AG04450 (cell line): ENCODE data around the gene ANO10. TPM values are rescaled to one million over a fixed set of nuclear protein-coding genes. Genes with fewer than 3 reads are reported as not detected.

Source experiments
- CTCF ChIA-PET: fragments of 300-600, 350-600 bp; formaldehyde crosslinking; extraction: SDS; loops from one replicate; lab custom pipeline; 2022; ENCODE audit warnings: antibody characterized with exemption, inconsistent platforms; lab: Charles Lee
- POLR2A ChIA-PET: fragments of 350-600 bp; formaldehyde crosslinking; extraction: SDS; loops from one replicate; lab custom pipeline; 2021; ENCODE audit warnings: antibody characterized with exemption, inconsistent platforms; lab: Yijun Ruan, JAX
- DNase-seq: peaks from one replicate; pipeline ENCODE4 v3.0.0-alpha.2; 2011; ENCODE audit warnings: low read depth, low spot score
- H3K27ac ChIP-seq: one replicate; pipeline ENCODE4 v1.5.1; 2012; ENCODE audit warnings: low read depth, low read length, control low read depth
- H3K27me3 ChIP-seq: one replicate; pipeline ENCODE4 v1.6.0; 2012; ENCODE audit warnings: low read length; ENCODE audit not compliant: control insufficient read depth, insufficient read depth
- H3K4me3 ChIP-seq: 2 replicates; pipeline ENCODE4 v1.5.1; 2011; ENCODE audit warnings: mild to moderate bottlenecking, low read depth, low read length, control low read depth
- H3K9me3 ChIP-seq: 2 replicates; pipeline ENCODE4 v1.5.1; 2012; ENCODE audit warnings: low read length; ENCODE audit not compliant: control insufficient read depth, insufficient read depth
- polyA plus RNA-seq: library from polyadenylated mRNA; depleted of rRNA; stranded (reverse); fragments of >200 nt; gene quantifications from 2 replicates; pipeline ENCODE4 v1.2.3, GENCODE V29; 2011
- TF ChIP-seq, protein P1 (sequence below): IDR thresholded peaks from 2 replicates; pipeline ENCODE4 v1.5.1; 2011; ENCODE audit warnings: low read depth, low read length, control low read depth, inconsistent platforms

The ANO10 gene
- polyA plus RNA-seq, 1 experiment = 87.1 TPM

DNA sequence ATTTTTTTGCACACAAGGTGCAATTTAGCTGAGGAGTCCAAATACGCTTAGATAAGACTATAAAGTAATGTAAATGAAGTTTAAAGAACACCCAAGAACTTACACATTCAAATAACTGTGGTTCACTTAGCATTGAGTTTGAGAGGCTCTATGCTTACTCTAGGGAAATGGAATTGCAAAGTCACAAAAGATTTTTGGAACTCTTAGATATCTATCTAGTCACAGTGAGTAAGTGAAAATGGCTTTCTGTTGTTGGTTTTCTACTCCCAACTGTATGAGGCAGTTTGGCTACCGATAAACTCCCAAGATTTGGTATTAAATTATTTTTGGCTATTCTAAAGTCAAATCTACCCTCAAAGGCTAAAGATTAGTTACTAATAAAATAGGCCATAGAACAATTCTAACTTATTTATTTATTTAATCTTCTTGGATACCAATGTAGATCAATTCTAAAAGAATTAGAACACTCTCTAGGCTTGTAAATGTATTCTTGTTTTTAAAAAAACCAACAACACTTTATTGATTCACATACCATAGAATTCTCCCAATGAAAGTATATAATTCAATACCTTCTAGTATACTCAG, 170.0 kb downstream of the ANO10 start:
- Histone ChIP-seq H3K4me3 (no peak overlapping the region), H3K27me3 (no peaks in the 10 kb centered on the region), H3K27ac (no peak overlapping the region), H3K9me3 (no peaks in the 10 kb centered on the region)
- TF ChIP-seq, protein P1, sequence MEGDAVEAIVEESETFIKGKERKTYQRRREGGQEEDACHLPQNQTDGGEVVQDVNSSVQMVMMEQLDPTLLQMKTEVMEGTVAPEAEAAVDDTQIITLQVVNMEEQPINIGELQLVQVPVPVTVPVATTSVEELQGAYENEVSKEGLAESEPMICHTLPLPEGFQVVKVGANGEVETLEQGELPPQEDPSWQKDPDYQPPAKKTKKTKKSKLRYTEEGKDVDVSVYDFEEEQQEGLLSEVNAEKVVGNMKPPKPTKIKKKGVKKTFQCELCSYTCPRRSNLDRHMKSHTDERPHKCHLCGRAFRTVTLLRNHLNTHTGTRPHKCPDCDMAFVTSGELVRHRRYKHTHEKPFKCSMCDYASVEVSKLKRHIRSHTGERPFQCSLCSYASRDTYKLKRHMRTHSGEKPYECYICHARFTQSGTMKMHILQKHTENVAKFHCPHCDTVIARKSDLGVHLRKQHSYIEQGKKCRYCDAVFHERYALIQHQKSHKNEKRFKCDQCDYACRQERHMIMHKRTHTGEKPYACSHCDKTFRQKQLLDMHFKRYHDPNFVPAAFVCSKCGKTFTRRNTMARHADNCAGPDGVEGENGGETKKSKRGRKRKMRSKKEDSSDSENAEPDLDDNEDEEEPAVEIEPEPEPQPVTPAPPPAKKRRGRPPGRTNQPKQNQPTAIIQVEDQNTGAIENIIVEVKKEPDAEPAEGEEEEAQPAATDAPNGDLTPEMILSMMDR = no peak
- ChIA-PET CTCF (no interaction called here), POLR2A (no interaction called here)
- no peak for DNase-seq

DNA sequence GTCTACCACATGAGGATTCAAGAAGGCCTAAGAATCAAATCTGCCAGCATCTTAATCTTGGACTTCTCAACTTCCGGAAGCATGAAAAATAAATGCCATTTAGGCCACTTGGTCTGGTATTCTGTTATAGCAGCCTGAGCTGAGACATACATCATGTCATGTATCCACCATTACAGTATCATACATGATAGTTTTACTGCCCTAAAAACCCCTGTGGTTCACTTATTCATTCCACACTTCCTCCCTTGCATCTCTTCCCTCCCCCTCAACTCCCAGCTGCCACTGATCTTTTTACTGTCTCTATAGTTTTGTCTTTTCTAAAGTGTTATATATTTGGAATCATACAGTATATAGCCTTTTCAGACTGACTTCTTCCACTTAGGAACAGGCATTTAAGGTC, 173.7 kb downstream of the ANO10 start:
- no peaks in the 10 kb centered on the region for H3K27me3 ChIP-seq
- POLR2A ChIA-PET = no interaction called here

DNA sequence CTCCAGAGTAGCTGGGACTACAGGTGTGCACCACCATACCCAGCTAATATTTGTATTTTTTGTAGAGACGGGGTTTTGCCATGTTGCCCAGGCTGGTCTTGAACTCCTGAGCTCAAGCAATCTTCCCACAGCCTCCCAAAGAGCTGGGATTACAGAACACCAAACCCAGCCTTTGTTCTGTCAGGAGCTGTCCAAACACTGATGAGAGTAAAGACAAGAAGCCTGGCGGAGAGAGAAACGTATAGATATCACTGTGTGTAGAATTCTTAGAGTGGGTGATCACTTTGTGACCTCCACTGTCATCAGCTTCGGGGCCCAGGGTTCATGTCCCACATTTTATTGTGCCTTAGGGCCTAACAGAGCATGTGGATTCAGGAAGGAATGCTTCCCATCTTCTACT, 176.0 kb downstream of the ANO10 start:
- no peaks in the 10 kb centered on the region for H3K27me3 ChIP-seq
- H3K4me3 ChIP-seq = no peak overlapping the region
- DNase-seq = no peak
- ChIA-PET POLR2A (no interaction called here), CTCF (no interaction called here)
- no peak overlapping the region for H3K27ac ChIP-seq
- H3K9me3 ChIP-seq = no peaks in the 10 kb centered on the region
- TF ChIP-seq, protein P1 = no peak

More for the DNA sequence above, 173.7 kb downstream of the ANO10 start:
- Histone ChIP-seq H3K27ac (no peak overlapping the region), H3K4me3 (no peak overlapping the region), H3K9me3 (no peaks in the 10 kb centered on the region)
- TF ChIP-seq, protein P1 = no peak
- CTCF ChIA-PET = no interaction called here
- no peak for DNase-seq

DNA sequence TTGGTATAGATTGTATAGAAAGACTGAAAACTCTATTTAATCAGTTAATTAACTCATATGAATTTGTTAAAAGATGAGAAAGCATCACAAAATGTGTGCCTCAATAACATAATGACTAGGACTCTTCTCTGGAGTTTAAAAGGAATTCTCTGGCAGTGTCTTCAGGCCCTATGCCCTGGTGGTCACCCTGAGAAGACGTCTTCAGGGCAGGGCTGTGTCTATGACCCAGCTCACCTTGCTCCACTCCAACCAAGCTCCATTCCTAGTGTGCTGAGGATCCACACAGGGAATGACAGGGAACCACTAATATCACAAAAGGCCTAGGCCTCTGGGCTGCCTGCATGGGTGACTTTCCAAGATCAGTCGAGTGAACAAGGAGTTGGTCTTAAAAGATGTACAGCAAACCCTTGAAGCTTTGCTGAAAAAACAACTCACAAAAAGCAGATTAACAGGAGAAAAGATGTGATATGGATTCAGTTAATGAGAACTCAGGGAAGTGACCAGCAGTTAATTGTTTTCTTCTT, 178.9 kb downstream of the ANO10 start:
- ChIA-PET CTCF (no interaction called here), POLR2A (no interaction called here)
- no peak for DNase-seq
- Histone ChIP-seq H3K9me3 (peaks cover 3% of the 10 kb centered on the region; the same call in 1 of the 2 replicates), H3K27ac (no peak overlapping the region), H3K4me3 (no peak overlapping the region), H3K27me3 (no peaks in the 10 kb centered on the region)
- TF ChIP-seq, protein P1 = no peak; the same call in 1 of the 2 replicates

DNA sequence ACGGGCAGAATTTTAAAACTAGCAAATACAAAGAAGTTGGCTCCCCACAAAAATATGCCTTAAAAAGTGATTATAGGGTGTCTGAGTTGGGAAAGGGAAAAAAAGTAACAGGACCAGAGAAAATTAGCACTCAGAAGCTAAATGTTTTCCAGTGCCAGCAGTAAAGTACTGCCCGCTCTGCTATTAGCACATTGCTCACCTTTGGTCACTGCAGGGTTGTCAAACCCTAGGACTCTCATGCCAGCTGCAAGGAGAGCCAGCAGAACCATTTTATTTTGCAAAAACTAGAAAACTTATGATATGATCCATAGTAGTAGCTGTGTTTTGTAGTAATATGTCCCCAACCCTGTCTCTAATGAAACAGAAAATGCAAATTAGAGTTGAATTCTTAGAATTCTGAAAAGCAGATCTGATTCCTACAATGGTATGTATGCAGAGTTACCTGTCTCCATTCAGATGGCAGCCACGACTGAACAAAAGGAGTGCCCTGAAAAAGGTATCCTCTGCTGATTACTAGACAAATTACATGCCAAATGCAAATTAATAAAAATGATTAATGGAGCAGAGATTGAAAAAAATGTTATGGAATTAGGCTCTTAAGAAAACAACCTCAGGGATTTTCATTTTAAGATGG, 185.2 kb downstream of the ANO10 start:
- peaks cover 3% of the 10 kb centered on the region; the same call in 1 of the 2 replicates for H3K9me3 ChIP-seq
- ChIA-PET CTCF (no interaction called here), POLR2A (no interaction called here)
- TF ChIP-seq, protein P1 = no peak
- no peak for DNase-seq
- no peak overlapping the region for H3K27ac ChIP-seq
- no peaks in the 10 kb centered on the region for H3K27me3 ChIP-seq
- H3K4me3 ChIP-seq = no peak overlapping the region
